GM12878 (cell line): Measurements from ENCODE around the gene LRRC58.

ENCODE experiments used
- BHLHE40 ChIP-seq, 2 experiments: fragments of 450-650 bp in 1 of 2; IDR thresholded peaks; 2 replicates each; pipeline ENCODE4 v1.6.1; 2011 to 2017; ENCODE audit warnings: low read depth in 2 of 2, borderline replicate concordance in 1 of 2, improper control_type of control experiment in 1 of 2, low read length in 1 of 2, mild to moderate bottlenecking in 1 of 2
- POLR2A ChIP-seq: IDR thresholded peaks from 2 replicates; pipeline ENCODE4 v1.6.1; 2011; ENCODE audit warnings: low read depth, mild to moderate bottlenecking, low read length
- ZZZ3 ChIP-seq: IDR thresholded peaks from 2 replicates; pipeline ENCODE4 v1.6.1; 2011; ENCODE audit warnings: low read depth; ENCODE audit not compliant: control insufficient read depth, insufficient read length

GRCh38 chr3:120370463-120370862 lies 21.3 kb upstream of the LRRC58 start:
- TF ChIP-seq POLR2A: no peak
- TF ChIP-seq ZZZ3: no peak
- TF ChIP-seq BHLHE40 (IDR thresholded peaks at IDR 0.05; ENCODE audit: borderline replicate concordance in 1 of 2, low read depth in 2 of 2, low read length in 1 of 2): no peak
